ENCODE measurements around the gene RBM25. TPM values are rescaled to one million over a fixed set of nuclear protein-coding genes. Genes with fewer than 3 reads are reported as not detected.
"Not testable (repeated sequence)": the region's sequence is repeated elsewhere in the genome, so short reads cannot be mapped to it uniquely, and the experiment has no call there.

Gene RBM25
- total RNA-seq: 51.0 to 73.7 TPM (median 53.2 TPM) in 3 replicates
- long read RNA-seq, full-length matches to known transcripts: 14 of 25 reads
- long read RNA-seq, partial matches to known transcripts: 2 of 25 reads
- long read RNA-seq, other reads (novel, unspliced or antisense): 9 of 25 reads

GRCh38 chr14:73058224-73058921, at the start of gene RBM25:
Gene RBM25, plus strand, starts transcription at chr14:73058534. Its CDS starts 13,108 bp downstream, at chr14:73071642.
- TF ChIP-seq CTCF (IDR thresholded peaks at IDR 0.05): no peak
- no peaks in the 10 kb centered on the region for H3K9me3 Mint-ChIP-seq (ENCODE audit: low read depth)
- H3K36me3 Mint-ChIP-seq (ENCODE audit: low read depth): no peaks in the 10 kb centered on the region
- H3K4me1 Mint-ChIP-seq (ENCODE audit: low read depth): peaks cover 33% of the 10 kb centered on the region
- DNase-seq (ENCODE audit: low spot score): peak; percentile 97
- H3K4me3 Mint-ChIP-seq (ENCODE audit: unreplicated experiment): no peak within 1 kb of the TSS
- no peaks in the 10 kb centered on the region for H3K27me3 Mint-ChIP-seq (ENCODE audit: low read depth)
- H3K27ac Mint-ChIP-seq (ENCODE audit: unreplicated experiment): no peak within 1 kb of the TSS

GRCh38 chr14:73011189-73011588, 47.1 kb upstream of the RBM25 start:
- peaks cover 44% of the 10 kb centered on the region for H3K4me1 Mint-ChIP-seq (ENCODE audit: low read depth)
- not testable (repeated sequence) for H3K27me3 Mint-ChIP-seq (ENCODE audit: low read depth); H3K4me3 Mint-ChIP-seq (ENCODE audit: unreplicated experiment); H3K36me3 Mint-ChIP-seq (ENCODE audit: low read depth); H3K9me3 Mint-ChIP-seq (ENCODE audit: low read depth); DNase-seq (ENCODE audit: low spot score); H3K27ac Mint-ChIP-seq (ENCODE audit: unreplicated experiment)

GRCh38 chr14:73014105-73014504, 44.2 kb upstream of the RBM25 start:
- no peak for TF ChIP-seq CTCF (IDR thresholded peaks at IDR 0.05)
- Mint-ChIP-seq H3K4me1 (ENCODE audit: low read depth) (peaks cover 29% of the 10 kb centered on the region), H3K9me3 (ENCODE audit: low read depth) (no peaks in the 10 kb centered on the region), H3K27ac (ENCODE audit: unreplicated experiment) (peak overlapping the region; percentile 38), H3K4me3 (ENCODE audit: unreplicated experiment) (no peak overlapping the region), H3K36me3 (ENCODE audit: low read depth) (peaks cover 16% of the 10 kb centered on the region), H3K27me3 (ENCODE audit: low read depth) (no peaks in the 10 kb centered on the region)
- DNase-seq (ENCODE audit: low spot score): no peak

GRCh38 chr14:73015552-73015951, 42.8 kb upstream of the RBM25 start:
- H3K27ac Mint-ChIP-seq (ENCODE audit: unreplicated experiment): peak overlapping the region; percentile 50
- H3K4me3 Mint-ChIP-seq (ENCODE audit: unreplicated experiment); DNase-seq (ENCODE audit: low spot score); H3K27me3 Mint-ChIP-seq (ENCODE audit: low read depth); H3K9me3 Mint-ChIP-seq (ENCODE audit: low read depth): not testable (repeated sequence)
- H3K4me1 Mint-ChIP-seq (ENCODE audit: low read depth): peaks cover 26% of the 10 kb centered on the region
- H3K36me3 Mint-ChIP-seq (ENCODE audit: low read depth): peaks cover 16% of the 10 kb centered on the region

- Mint-ChIP-seq H3K4me1 (ENCODE audit: low read depth) (peaks cover 26% of the 10 kb centered on the region), H3K36me3 (ENCODE audit: low read depth) (peaks cover 16% of the 10 kb centered on the region)
- DNase-seq (ENCODE audit: low spot score); H3K27me3 Mint-ChIP-seq (ENCODE audit: low read depth); H3K4me3 Mint-ChIP-seq (ENCODE audit: unreplicated experiment); H3K9me3 Mint-ChIP-seq (ENCODE audit: low read depth); H3K27ac Mint-ChIP-seq (ENCODE audit: unreplicated experiment): not testable (repeated sequence)
These were observed 42.3 kb upstream of the RBM25 start for GRCh38 chr14:73016011-73016410.

GRCh38 chr14:73022051-73022450, 36.3 kb upstream of the RBM25 start:
- TF ChIP-seq CTCF (IDR thresholded peaks at IDR 0.05): no peak
- Mint-ChIP-seq H3K27me3 (ENCODE audit: low read depth) (no peaks in the 10 kb centered on the region), H3K27ac (ENCODE audit: unreplicated experiment) (no peak overlapping the region), H3K4me1 (ENCODE audit: low read depth) (peaks cover 44% of the 10 kb centered on the region), H3K9me3 (ENCODE audit: low read depth) (no peaks in the 10 kb centered on the region), H3K4me3 (ENCODE audit: unreplicated experiment) (peak overlapping the region; percentile 24), H3K36me3 (ENCODE audit: low read depth) (peaks cover 25% of the 10 kb centered on the region)
- no peak for DNase-seq (ENCODE audit: low spot score)

GRCh38 chr14:73025544-73025943, 32.8 kb upstream of the RBM25 start:
- DNase-seq (ENCODE audit: low spot score): no peak
- TF ChIP-seq CTCF (IDR thresholded peaks at IDR 0.05): no peak
- Mint-ChIP-seq H3K9me3 (ENCODE audit: low read depth) (no peaks in the 10 kb centered on the region), H3K27me3 (ENCODE audit: low read depth) (no peaks in the 10 kb centered on the region), H3K4me3 (ENCODE audit: unreplicated experiment) (peak overlapping the region; percentile 93), H3K27ac (ENCODE audit: unreplicated experiment) (peak overlapping the region; percentile 90), H3K4me1 (ENCODE audit: low read depth) (peaks cover 52% of the 10 kb centered on the region), H3K36me3 (ENCODE audit: low read depth) (peaks cover 21% of the 10 kb centered on the region)
